Mesenchymal stem cell (in vitro differentiated cells and primary cell): ENCODE measurements around the gene RNF220.

Experiments used
- DNase-seq: peaks from one replicate; pipeline ENCODE4 v3.0.0-alpha.2; 2013
- H2AFZ ChIP-seq: one replicate; pipeline ENCODE4 v1.6.1; 2013; ENCODE audit warnings: low read depth, mild to moderate bottlenecking, control low read depth, inconsistent platforms, low read length, moderate library complexity
- H2AK5ac ChIP-seq: 2 replicates; pipeline ENCODE4 v1.6.1; 2013; ENCODE audit warnings: low read length, moderate library complexity, mild to moderate bottlenecking, inconsistent platforms; ENCODE audit not compliant: severe bottlenecking
- H2BK120ac ChIP-seq: one replicate; pipeline ENCODE4 v1.6.1; 2013; ENCODE audit warnings: low read depth, mild to moderate bottlenecking, inconsistent platforms, low read length, moderate library complexity
- H2BK12ac ChIP-seq, 2 experiments: one replicate each; pipeline ENCODE4 v1.6.1; 2013; ENCODE audit warnings: inconsistent platforms in 2 of 2, low read length in 2 of 2, mild to moderate bottlenecking in 2 of 2, moderate library complexity in 2 of 2, control low read depth in 1 of 2
- H2BK15ac ChIP-seq: one replicate; pipeline ENCODE4 v1.6.1; 2013; ENCODE audit warnings: mild to moderate bottlenecking, low read depth, inconsistent platforms; ENCODE audit not compliant: poor library complexity, severe bottlenecking
- H2BK5ac ChIP-seq: 2 replicates; pipeline ENCODE4 v1.6.1; 2013; ENCODE audit warnings: low read depth, mild to moderate bottlenecking, low read length, control low read depth, inconsistent platforms; ENCODE audit not compliant: poor library complexity, severe bottlenecking
- H3K14ac ChIP-seq, 2 experiments: one replicate each; pipeline ENCODE4 v1.6.1; 2013; ENCODE audit warnings: inconsistent platforms in 2 of 2, low read length in 2 of 2, control low read depth in 1 of 2, mild to moderate bottlenecking in 1 of 2, moderate library complexity in 1 of 2
- H3K18ac ChIP-seq, 2 experiments: one replicate each; pipeline ENCODE4 v1.6.1; 2013; ENCODE audit warnings: inconsistent platforms in 2 of 2, low read length in 2 of 2, control low read depth in 1 of 2, low read depth in 1 of 2, mild to moderate bottlenecking in 1 of 2
- H3K23ac ChIP-seq, 2 experiments: one replicate each; pipeline ENCODE4 v1.6.1; 2013; ENCODE audit warnings: inconsistent platforms in 2 of 2, low read length in 2 of 2, mild to moderate bottlenecking in 2 of 2, moderate library complexity in 2 of 2, control low read depth in 1 of 2
- H3K27ac ChIP-seq: 2 replicates; pipeline ENCODE4 v1.5.1; 2013; ENCODE audit warnings: mild to moderate bottlenecking, moderate library complexity, low read length, control low read depth, inconsistent platforms; ENCODE audit not compliant: poor library complexity, severe bottlenecking
- H3K27me3 ChIP-seq, 2 experiments: 2 replicates each; pipeline versions ENCODE4 v1.6.1 to v1.7.0; 2013; ENCODE audit warnings: low read length in 2 of 2, mild to moderate bottlenecking in 2 of 2, moderate library complexity in 2 of 2, control low read depth in 1 of 2, inconsistent platforms in 1 of 2; ENCODE audit not compliant: control insufficient read depth in 1 of 2, insufficient read depth in 1 of 2
- H3K36me3 ChIP-seq, 2 experiments: 2 replicates each; pipeline versions ENCODE4 v1.6.1 to v1.7.0; 2013; ENCODE audit warnings: low read length in 2 of 2, control low read depth in 1 of 2, inconsistent platforms in 1 of 2, low read depth in 1 of 2, mild to moderate bottlenecking in 1 of 2; ENCODE audit not compliant: insufficient read depth in 2 of 2, control insufficient read depth in 1 of 2
- H3K4ac ChIP-seq, 2 experiments: one replicate each; pipeline ENCODE4 v1.6.1; 2013; ENCODE audit warnings: inconsistent platforms in 2 of 2, low read length in 2 of 2, mild to moderate bottlenecking in 2 of 2, moderate library complexity in 2 of 2, control low read depth in 1 of 2, low read depth in 1 of 2
- H3K4me1 ChIP-seq: 2 replicates; pipeline ENCODE4 v1.6.1; 2013; ENCODE audit warnings: low read depth, low read length, control low read depth; ENCODE audit not compliant: control insufficient read depth, insufficient read depth
- H3K4me2 ChIP-seq: 2 replicates; pipeline ENCODE4 v1.6.1; 2013; ENCODE audit warnings: low read length, mild to moderate bottlenecking, inconsistent platforms; ENCODE audit not compliant: poor library complexity, severe bottlenecking
- H3K4me3 ChIP-seq, 2 experiments: 2 replicates each; pipeline versions ENCODE4 v1.5.1 to v1.7.0; 2013; ENCODE audit warnings: low read length in 2 of 2, mild to moderate bottlenecking in 2 of 2, control low read depth in 1 of 2, low read depth in 1 of 2; ENCODE audit not compliant: insufficient read depth in 1 of 2
- H3K79me1 ChIP-seq: replicated peaks from 2 replicates; pipeline ENCODE4 v1.6.1; 2013; ENCODE audit warnings: mild to moderate bottlenecking, control low read depth, low read length, inconsistent platforms; ENCODE audit not compliant: poor library complexity, severe bottlenecking
- H3K9ac ChIP-seq: 2 replicates; pipeline ENCODE4 v1.7.0; 2013; ENCODE audit warnings: mild to moderate bottlenecking, low read length, moderate library complexity
- H3K9me3 ChIP-seq: 2 replicates; pipeline ENCODE4 v1.7.0; 2013; ENCODE audit warnings: mild to moderate bottlenecking, low read length; ENCODE audit not compliant: control insufficient read depth
- H4K8ac ChIP-seq: one replicate; pipeline ENCODE4 v1.6.1; 2013; ENCODE audit warnings: inconsistent platforms, mild to moderate bottlenecking, low read length, moderate library complexity
- H4K91ac ChIP-seq: one replicate; pipeline ENCODE4 v1.6.1; 2013; ENCODE audit warnings: mild to moderate bottlenecking, low read length, inconsistent platforms
- WGBS: methylation state at CpG from one replicate; pipeline ENCODE4 v1.1.7; 2013; ENCODE audit warnings: mixed read lengths; 5-methylcytosine and 5-hydroxymethylcytosine counted together

RNF220 gene

DNA sequence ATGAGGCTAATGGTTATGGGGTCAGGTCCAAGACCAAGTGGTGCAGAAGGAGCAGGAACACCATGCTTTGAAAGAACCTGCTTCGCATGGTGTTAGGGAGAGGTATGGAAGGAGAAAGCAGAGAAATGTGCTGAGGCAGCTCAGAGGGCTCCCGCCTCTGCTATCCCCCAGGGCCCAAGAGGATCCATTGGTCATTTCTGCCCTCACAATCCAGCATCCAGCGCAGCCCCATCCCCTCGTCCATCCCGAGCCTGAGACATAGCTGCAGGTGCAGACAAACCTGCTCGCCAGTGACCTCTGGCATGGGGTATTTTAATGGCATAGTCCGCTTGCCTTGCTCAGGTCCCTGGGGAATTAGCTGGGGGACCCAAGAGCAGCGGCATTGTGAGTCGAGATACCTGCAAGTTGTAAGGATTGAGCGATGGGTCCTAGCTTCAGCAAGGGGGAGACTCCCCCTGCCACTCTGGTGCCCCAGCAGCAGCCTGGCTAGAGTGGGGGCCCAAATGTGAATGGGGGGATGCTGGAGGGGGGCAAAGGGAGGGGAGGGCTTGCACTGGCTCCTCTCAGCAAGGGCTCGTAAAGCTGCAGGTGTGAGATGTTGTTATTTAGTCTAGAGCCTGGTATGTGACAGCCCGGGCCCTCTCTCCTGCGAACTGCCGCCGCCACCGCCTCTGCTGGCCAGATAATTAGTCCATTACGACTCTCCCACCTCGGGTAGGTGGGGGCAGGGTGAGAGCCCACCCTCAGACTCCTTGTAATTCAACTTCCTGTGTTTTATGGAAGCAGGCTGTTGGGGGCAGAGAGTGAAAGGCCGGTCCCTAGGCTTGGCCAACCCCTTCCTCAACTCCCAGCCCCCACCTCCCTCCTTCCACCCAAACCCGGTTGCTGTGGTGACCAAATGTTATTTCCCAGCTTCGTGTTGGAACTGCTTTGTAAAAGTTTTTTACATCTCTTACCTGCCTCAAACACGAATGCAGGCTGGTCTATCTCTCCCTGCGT lies 118.8 kb downstream of the RNF220 start:
- no peak overlapping the region for H3K27ac ChIP-seq
- H2AK5ac ChIP-seq, result no peak overlapping the region
- peaks cover 57 to 82% of the 10 kb centered on the region in 2 experiments for H3K27me3 ChIP-seq
- peak overlapping the region; percentile 20 for H3K9ac ChIP-seq
- no peak overlapping the region for H2BK5ac ChIP-seq
- no peak overlapping the region for H3K4me3 ChIP-seq
- peaks cover 3% of the 10 kb centered on the region for H3K4me1 ChIP-seq
- no peak overlapping the region for H3K18ac ChIP-seq
- no peaks in the 10 kb centered on the region for H3K79me1 ChIP-seq
- 38% methylated on average over 16 of the region's 23 CpGs for WGBS
- no peak overlapping the region for H4K8ac ChIP-seq
- H2AFZ ChIP-seq, result no peak overlapping the region
- no peak overlapping the region for H3K23ac ChIP-seq
- H2BK15ac ChIP-seq, result no peak overlapping the region
- no peak overlapping the region for H2BK12ac ChIP-seq
- DNase-seq, result no peak
- no peak overlapping the region for H4K91ac ChIP-seq
- no peaks in the 10 kb centered on the region for H3K9me3 ChIP-seq
- no peak overlapping the region for H2BK120ac ChIP-seq
- H3K14ac ChIP-seq, result no peak overlapping the region
- H3K4ac ChIP-seq, result no peak overlapping the region
- no peak overlapping the region for H3K4me2 ChIP-seq
- H3K36me3 ChIP-seq, result no peaks in the 10 kb centered on the region

DNA sequence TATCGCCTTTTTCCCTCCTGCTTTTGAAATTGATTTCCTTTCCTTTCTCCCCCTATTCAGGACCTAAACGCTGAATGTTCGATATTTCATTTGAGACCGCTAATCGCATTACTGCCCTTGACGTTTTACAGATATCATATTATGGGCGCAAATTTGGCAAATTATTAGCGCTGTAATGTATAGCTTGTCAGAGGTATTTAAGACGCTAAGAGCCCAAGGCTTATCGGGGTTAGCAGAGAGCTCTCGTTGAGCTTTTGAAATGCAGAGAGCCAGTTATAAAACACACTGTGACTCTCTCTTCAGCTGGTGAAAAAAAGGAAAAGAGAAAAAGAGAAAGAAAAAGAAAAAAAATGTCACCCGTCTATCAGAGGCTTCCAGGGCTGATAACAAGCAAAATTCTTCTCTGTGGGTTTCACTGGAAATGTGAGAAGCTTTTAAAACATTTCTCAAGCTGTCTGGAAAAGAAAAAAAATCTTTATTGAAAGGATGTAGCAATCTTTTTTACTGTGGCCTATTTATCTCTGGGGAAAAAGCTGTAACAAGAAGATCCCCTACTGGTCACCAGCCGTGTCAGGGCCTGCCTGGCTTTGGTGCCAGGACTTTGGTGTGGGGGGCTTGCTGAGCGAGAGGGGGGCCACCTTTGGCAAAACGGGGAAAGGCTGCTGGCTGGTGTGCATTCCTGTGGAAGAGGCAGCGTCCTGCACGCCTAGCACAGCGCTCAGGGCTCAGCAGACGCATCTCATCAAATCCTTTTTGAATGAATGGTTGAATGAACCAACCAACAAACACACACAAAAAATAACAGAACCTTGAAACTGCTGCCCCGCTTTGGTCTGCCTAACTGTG lies 119.8 kb downstream of the RNF220 start:
- Histone ChIP-seq H3K27me3 (peaks cover 54 to 72% of the 10 kb centered on the region in 2 experiments), H3K18ac (no peak overlapping the region), H3K4me3 (no peak overlapping the region), H3K4ac (no peak overlapping the region), H3K36me3 (no peaks in the 10 kb centered on the region), H3K14ac (no peak overlapping the region), H2BK120ac (no peak overlapping the region), H3K9ac (peak overlapping the region; percentile 20), H4K91ac (no peak overlapping the region), H3K4me1 (peaks cover 3% of the 10 kb centered on the region), H4K8ac (no peak overlapping the region), H2AK5ac (no peak overlapping the region), H2BK15ac (no peak overlapping the region), H3K79me1 (no peaks in the 10 kb centered on the region), H2BK5ac (no peak overlapping the region), H3K27ac (no peak overlapping the region), H3K23ac (no peak overlapping the region), H2BK12ac (no peak overlapping the region), H3K4me2 (no peak overlapping the region), H3K9me3 (no peaks in the 10 kb centered on the region), H2AFZ (no peak overlapping the region)
- DNase-seq, result no peak
- WGBS, result 21% methylated on average over 19 of the region's 20 CpGs

DNA sequence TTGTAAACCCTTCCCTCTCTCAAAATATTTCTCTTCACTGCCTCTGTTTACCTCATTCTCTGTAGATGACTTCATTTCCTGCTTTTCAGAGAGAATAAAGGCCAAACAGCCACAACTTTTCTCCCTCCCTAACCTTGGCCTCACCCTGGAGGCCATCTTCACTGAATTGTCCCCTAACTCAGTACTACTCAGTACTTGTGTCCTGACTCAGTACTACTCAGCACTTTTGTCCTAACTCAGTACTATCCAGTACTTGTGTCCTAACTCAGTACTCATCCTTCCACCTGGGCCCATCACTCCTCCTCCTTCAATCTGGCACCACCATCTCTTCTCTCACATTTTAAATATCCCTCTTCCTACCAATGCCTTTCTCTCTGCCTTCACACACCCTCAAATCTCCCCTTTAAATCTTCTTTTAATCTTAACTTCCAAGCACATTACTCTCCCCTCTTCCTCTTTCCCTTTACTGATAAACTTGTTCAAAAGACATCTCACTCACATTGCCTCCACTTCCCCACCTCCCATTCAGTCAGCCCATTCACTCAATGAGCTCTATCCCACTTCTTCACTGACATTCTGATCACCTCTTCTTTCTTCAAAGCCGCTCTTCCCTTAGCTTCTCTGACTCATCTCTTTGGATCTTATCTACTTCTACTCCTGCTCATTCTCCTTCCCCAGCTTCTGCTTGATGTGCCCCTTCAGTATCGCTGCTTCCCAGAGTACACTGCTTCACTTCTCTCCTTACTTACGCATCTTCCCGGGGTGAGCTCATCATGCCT lies 121.4 kb downstream of the RNF220 start:
- H3K36me3 ChIP-seq, result no peaks in the 10 kb centered on the region
- H3K18ac ChIP-seq, result no peak overlapping the region
- H3K4me1 ChIP-seq, result peaks cover 3% of the 10 kb centered on the region
- no peak for DNase-seq
- H2BK5ac ChIP-seq, result no peak overlapping the region
- no peak overlapping the region for H2AK5ac ChIP-seq
- no peak overlapping the region for H3K14ac ChIP-seq
- H2AFZ ChIP-seq, result no peak overlapping the region
- H3K4me2 ChIP-seq, result no peak overlapping the region
- no peak overlapping the region for H3K27ac ChIP-seq
- no peak overlapping the region for H4K91ac ChIP-seq
- H2BK15ac ChIP-seq, result no peak overlapping the region
- H2BK120ac ChIP-seq, result no peak overlapping the region
- peaks cover 54 to 67% of the 10 kb centered on the region in 2 experiments for H3K27me3 ChIP-seq
- WGBS, result 82% methylated on average over 4 of the region's 4 CpGs
- no peak overlapping the region for H4K8ac ChIP-seq
- H3K9me3 ChIP-seq, result no peaks in the 10 kb centered on the region
- no peak overlapping the region for H3K23ac ChIP-seq
- no peak overlapping the region for H2BK12ac ChIP-seq
- H3K79me1 ChIP-seq, result no peaks in the 10 kb centered on the region
- H3K4ac ChIP-seq, result no peak overlapping the region
- H3K4me3 ChIP-seq, result no peak overlapping the region
- no peak overlapping the region for H3K9ac ChIP-seq
